Calu3 (cell line): ENCODE measurements around the gene SEMA6D. TPM values are rescaled to one million over a fixed set of nuclear protein-coding genes. Genes with fewer than 3 reads are reported as not detected.

ENCODE experiments used
- BruUV-seq: library from RNA; stranded (reverse); fragments of 400-500 nt; replicated peaks from 2 replicates; lab custom pipeline; 2021; lab: Mats Ljungman, UMichigan
- CTCF ChIA-PET: fragments of 300-600 bp; sonication (Branson Sonifier 250); formaldehyde crosslinking; loops from one replicate; lab custom pipeline; 2022; ENCODE audit warnings: antibody characterized with exemption; lab: Charles Lee
- DNase-seq: peaks from one replicate; pipeline ENCODE4 v3.0.0; 2022
- H3K27ac Mint-ChIP-seq: one replicate; pipeline ENCODE4 v1.8.0; 2022; ENCODE audit warnings: mixed read lengths; ENCODE audit not compliant: unreplicated experiment
- H3K27me3 Mint-ChIP-seq: one replicate; pipeline ENCODE4 v1.8.0; 2022; ENCODE audit warnings: mixed read lengths; ENCODE audit not compliant: unreplicated experiment
- H3K36me3 Mint-ChIP-seq: one replicate; pipeline ENCODE4 v1.8.0; 2022; ENCODE audit warnings: mild to moderate bottlenecking, moderate library complexity, mixed read lengths; ENCODE audit not compliant: insufficient read depth, unreplicated experiment
- H3K4me1 Mint-ChIP-seq: one replicate; pipeline ENCODE4 v1.8.0; 2022; ENCODE audit warnings: mild to moderate bottlenecking, low read depth, mixed read lengths; ENCODE audit not compliant: unreplicated experiment
- H3K4me3 Mint-ChIP-seq: one replicate; pipeline ENCODE4 v1.8.0; 2022; ENCODE audit warnings: mild to moderate bottlenecking, low read depth, moderate library complexity, mixed read lengths; ENCODE audit not compliant: unreplicated experiment
- H3K9me3 Mint-ChIP-seq: one replicate; pipeline ENCODE4 v1.8.0; 2022; ENCODE audit warnings: low read depth, mixed read lengths; ENCODE audit not compliant: unreplicated experiment
- intact Hi-C: fragments of 100-400 bp; cut with micrococcal nuclease; formaldehyde crosslinking; loops from one replicate; pipeline ENCODE4 v1.10.0; 2022; ENCODE audit not compliant: unreplicated experiment
- total RNA-seq: library from RNA; stranded (reverse); gene quantifications from 2 replicates; pipeline ENCODE4 v1.2.3, GENCODE V29; 2022
- TF ChIP-seq, protein P1 (sequence below): fragments of 200-600 bp; IDR thresholded peaks from one replicate; pipeline ENCODE4 v1.8.0; 2022; ENCODE audit warnings: antibody characterized with exemption; ENCODE audit not compliant: unreplicated experiment

SEMA6D gene
- total RNA-seq, 1 experiment from 2014 or later, result not detected

DNA sequence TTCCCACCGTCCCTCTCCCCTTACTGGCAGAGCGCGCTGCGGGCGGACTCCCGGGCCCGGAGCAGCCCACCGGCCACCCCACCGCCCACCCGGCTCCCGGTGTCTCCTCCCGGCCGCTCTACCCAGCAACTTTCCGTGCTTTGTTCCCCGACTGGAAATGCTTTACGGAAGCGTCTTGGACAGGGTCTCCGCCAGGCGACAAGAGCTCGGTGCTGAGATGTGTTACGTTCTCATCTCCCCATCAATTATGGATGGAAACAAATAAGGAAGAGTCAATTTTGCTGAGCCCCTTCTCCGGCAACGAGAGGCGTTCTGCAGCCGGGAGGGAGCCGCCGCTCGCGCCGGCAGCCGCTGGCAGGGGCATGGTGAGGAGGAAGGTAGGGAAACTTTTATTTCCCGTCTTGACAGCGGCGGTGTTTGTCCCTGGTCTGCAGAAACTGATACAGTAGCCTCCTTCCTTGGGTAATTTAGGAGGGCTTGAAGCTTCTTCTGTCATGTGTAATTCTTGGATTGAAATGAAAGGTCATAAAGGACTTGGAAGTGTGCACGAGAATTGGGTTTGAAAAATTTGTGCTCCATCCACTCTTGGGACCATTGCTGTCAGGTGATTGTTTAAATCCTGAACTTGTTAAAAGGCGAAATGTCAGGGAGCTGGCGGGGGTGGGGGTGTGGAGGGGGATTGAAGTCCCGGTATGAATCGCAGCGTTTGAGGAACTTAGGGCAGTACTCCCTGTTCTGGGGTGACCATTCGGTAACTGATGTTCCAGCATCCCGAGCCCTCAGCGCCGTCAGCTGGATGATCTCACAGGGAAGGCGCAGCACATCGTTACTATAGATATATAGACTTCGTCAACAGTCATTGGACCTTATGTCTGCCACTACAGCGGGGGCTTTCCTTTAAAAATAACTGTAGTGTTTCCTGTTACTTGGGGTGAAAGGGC, 1.5 kb downstream of the SEMA6D start:
- no peak overlapping the region for H3K4me3 Mint-ChIP-seq
- no peaks in the 10 kb centered on the region for H3K9me3 Mint-ChIP-seq
- intact Hi-C loops, result no loop called here
- CTCF ChIA-PET, result no interaction called here
- DNase-seq, result no peak
- no TSS peak for BruUV-seq
- H3K36me3 Mint-ChIP-seq, result no peaks in the 10 kb centered on the region
- H3K27me3 Mint-ChIP-seq, result no peaks in the 10 kb centered on the region
- H3K27ac Mint-ChIP-seq, result no peak overlapping the region
- H3K4me1 Mint-ChIP-seq, result no peaks in the 10 kb centered on the region
- TF ChIP-seq, protein P1, sequence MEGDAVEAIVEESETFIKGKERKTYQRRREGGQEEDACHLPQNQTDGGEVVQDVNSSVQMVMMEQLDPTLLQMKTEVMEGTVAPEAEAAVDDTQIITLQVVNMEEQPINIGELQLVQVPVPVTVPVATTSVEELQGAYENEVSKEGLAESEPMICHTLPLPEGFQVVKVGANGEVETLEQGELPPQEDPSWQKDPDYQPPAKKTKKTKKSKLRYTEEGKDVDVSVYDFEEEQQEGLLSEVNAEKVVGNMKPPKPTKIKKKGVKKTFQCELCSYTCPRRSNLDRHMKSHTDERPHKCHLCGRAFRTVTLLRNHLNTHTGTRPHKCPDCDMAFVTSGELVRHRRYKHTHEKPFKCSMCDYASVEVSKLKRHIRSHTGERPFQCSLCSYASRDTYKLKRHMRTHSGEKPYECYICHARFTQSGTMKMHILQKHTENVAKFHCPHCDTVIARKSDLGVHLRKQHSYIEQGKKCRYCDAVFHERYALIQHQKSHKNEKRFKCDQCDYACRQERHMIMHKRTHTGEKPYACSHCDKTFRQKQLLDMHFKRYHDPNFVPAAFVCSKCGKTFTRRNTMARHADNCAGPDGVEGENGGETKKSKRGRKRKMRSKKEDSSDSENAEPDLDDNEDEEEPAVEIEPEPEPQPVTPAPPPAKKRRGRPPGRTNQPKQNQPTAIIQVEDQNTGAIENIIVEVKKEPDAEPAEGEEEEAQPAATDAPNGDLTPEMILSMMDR, result no peak

DNA sequence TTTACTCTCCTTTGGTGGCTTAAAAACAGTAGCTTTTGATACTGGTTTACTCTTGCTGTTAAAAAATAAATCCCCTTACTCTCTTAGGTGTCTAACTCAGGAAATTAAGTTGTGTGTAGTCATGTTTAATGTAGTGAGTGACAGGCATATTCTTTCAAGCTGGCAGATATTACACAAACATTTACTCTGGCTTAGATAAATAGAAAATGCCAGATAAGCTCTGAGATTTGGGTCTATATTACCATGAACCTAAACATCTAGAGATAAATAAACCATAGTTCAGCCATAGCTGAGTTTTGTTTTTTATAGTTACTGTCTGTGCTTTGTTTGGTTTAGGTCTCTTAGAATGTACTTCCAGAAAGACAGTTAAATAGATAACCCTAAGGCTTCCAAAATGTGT, 2.4 kb downstream of the SEMA6D start:
- Mint-ChIP-seq H3K36me3 (no peaks in the 10 kb centered on the region), H3K9me3 (no peaks in the 10 kb centered on the region), H3K27me3 (no peaks in the 10 kb centered on the region), H3K27ac (no peak overlapping the region), H3K4me3 (no peak overlapping the region), H3K4me1 (no peaks in the 10 kb centered on the region)
- DNase-seq, result no peak
- TF ChIP-seq, protein P1, result no peak
- intact Hi-C loops, result no loop called here
- CTCF ChIA-PET, result interaction anchor here (0.8 kb wide), 1 partner anchor 415 kb away, joined by 3 read pairs; no protein-coding TSS in a partner anchor
- BruUV-seq, result no TSS peak

DNA sequence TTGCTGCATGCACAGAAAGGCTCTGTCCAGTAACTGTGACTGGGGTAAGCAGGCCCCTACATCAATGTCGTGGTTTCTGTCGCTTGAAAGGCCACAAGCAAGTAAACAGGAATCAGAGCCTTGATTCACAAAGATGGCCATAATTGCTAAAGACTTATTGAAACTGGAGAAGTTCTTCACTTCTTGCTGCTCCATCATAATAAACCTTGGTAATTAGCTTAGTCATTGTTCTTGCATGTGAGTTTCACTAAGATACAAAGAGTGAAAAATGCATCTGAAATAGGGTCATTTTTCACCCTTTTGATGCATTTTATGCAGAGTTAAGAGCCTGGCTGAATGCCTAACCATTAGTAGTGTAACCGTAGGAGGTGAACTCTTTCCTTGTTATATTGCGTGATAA, 3.2 kb downstream of the SEMA6D start:
- TF ChIP-seq, protein P1, result no peak
- no TSS peak for BruUV-seq
- no peak overlapping the region for H3K4me3 Mint-ChIP-seq
- H3K27ac Mint-ChIP-seq, result no peak overlapping the region
- intact Hi-C loops, result no loop called here
- no peaks in the 10 kb centered on the region for H3K4me1 Mint-ChIP-seq
- no peaks in the 10 kb centered on the region for H3K9me3 Mint-ChIP-seq
- no peak for DNase-seq
- no peaks in the 10 kb centered on the region for H3K36me3 Mint-ChIP-seq
- CTCF ChIA-PET, result no interaction called here
- H3K27me3 Mint-ChIP-seq, result no peaks in the 10 kb centered on the region

DNA sequence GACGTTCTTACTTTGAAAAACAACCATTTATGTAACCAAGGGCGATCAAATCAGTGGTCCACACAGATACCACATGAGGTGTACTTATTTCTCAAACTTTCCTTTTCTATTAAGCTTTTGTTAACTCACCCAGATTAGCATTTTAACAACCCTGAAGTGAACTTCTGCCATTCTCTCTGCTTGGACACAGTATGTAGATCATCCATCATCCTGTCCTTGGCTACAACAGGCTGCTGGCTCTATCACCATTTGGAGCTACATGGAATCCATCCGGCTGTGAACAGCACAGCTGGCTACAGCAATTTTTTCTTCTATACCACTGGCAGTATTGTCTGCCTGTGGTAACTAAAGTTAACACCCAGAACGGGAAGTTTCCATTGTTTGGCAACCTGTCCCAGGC, 4.4 kb downstream of the SEMA6D start:
- no TSS peak for BruUV-seq
- DNase-seq, result no peak
- H3K27ac Mint-ChIP-seq, result no peak overlapping the region
- CTCF ChIA-PET, result no interaction called here
- no peaks in the 10 kb centered on the region for H3K27me3 Mint-ChIP-seq
- H3K36me3 Mint-ChIP-seq, result no peaks in the 10 kb centered on the region
- TF ChIP-seq, protein P1, result no peak
- H3K4me1 Mint-ChIP-seq, result no peaks in the 10 kb centered on the region
- no peak overlapping the region for H3K4me3 Mint-ChIP-seq
- no peaks in the 10 kb centered on the region for H3K9me3 Mint-ChIP-seq
- intact Hi-C loops, result no loop called here
